IMR-90 (cell line): ENCODE data around the gene ARX. TPM values are rescaled to one million over a fixed set of nuclear protein-coding genes. Genes with fewer than 3 reads are reported as not detected.

ENCODE experiments used
- ATAC-seq: fragments of 200-7000 bp; cut with Tn5 transposase; 2 replicates; pipeline ENCODE4 v1.9.1; 2020; ENCODE audit warnings: low read depth, mild to moderate bottlenecking, moderate library complexity
- BruUV-seq: library from RNA; stranded (reverse); fragments of 400-500 nt; replicated peaks from 2 replicates; lab custom pipeline; 2021; lab: Mats Ljungman, UMichigan
- CTCF ChIA-PET: fragments of 300-600 bp; formaldehyde crosslinking; extraction: SDS; loops from one replicate; lab custom pipeline; 2021; ENCODE audit warnings: antibody characterized with exemption; lab: Yijun Ruan, JAX
- POLR2A ChIA-PET: fragments of 300-600 bp; sonication (Branson Sonifier 250); formaldehyde crosslinking; loops from one replicate; lab custom pipeline; 2022; ENCODE audit warnings: antibody characterized with exemption; ENCODE audit not compliant: unreplicated experiment; lab: Charles Lee
- DNase-seq: peaks from one replicate; pipeline ENCODE4 v3.0.0; 2013
- H2AFZ ChIP-seq: replicated peaks from 2 replicates; pipeline ENCODE3; 2013; ENCODE audit warnings: low read length, mild to moderate bottlenecking; ENCODE audit not compliant: poor library complexity
- H2AK5ac ChIP-seq: 2 replicates; pipeline ENCODE4 v1.6.1; 2013; ENCODE audit warnings: low read depth, low read length, inconsistent platforms
- H2AK9ac ChIP-seq: replicated peaks from 2 replicates; pipeline ENCODE3; 2013; ENCODE audit warnings: mild to moderate bottlenecking, low read depth, low read length, moderate library complexity; ENCODE audit not compliant: poor library complexity
- H2BK120ac ChIP-seq: 2 replicates; pipeline ENCODE4 v1.6.1; 2013; ENCODE audit warnings: low read depth, low read length, inconsistent platforms
- H2BK15ac ChIP-seq: 3 replicates; pipeline ENCODE4 v1.6.1; 2013; ENCODE audit warnings: low read depth, low read length, inconsistent platforms
- H2BK20ac ChIP-seq: 2 replicates; pipeline ENCODE4 v1.6.1; 2013; ENCODE audit warnings: low read depth, mild to moderate bottlenecking, inconsistent platforms, low read length, moderate library complexity
- H2BK5ac ChIP-seq: 2 replicates; pipeline ENCODE4 v1.6.1; 2013; ENCODE audit warnings: mild to moderate bottlenecking, low read depth, low read length, inconsistent platforms; ENCODE audit not compliant: poor library complexity, severe bottlenecking
- H3K14ac ChIP-seq: replicated peaks from 2 replicates; pipeline ENCODE4 v1.6.1; 2013; ENCODE audit warnings: low read depth, low read length, inconsistent platforms
- H3K18ac ChIP-seq: 2 replicates; pipeline ENCODE4 v1.6.1; 2013; ENCODE audit warnings: low read depth, low read length, control low read depth
- H3K23ac ChIP-seq: 2 replicates; pipeline ENCODE4 v1.6.1; 2013; ENCODE audit warnings: low read depth, low read length, inconsistent platforms
- H3K27ac ChIP-seq: 2 replicates; pipeline ENCODE4 v1.5.1; 2013; ENCODE audit warnings: mild to moderate bottlenecking, control low read depth, low read length; ENCODE audit not compliant: insufficient read depth
- H3K27me3 ChIP-seq: 2 replicates; pipeline ENCODE4 v1.6.1; 2013; ENCODE audit warnings: low read length; ENCODE audit not compliant: control insufficient read depth, insufficient read depth
- H3K36me3 ChIP-seq: 2 replicates; pipeline ENCODE4 v1.6.1; 2013; ENCODE audit warnings: low read length, mixed read lengths; ENCODE audit not compliant: control insufficient read depth, insufficient read depth
- H3K4ac ChIP-seq: 2 replicates; pipeline ENCODE4 v1.6.1; 2013; ENCODE audit warnings: low read depth, low read length, inconsistent platforms
- H3K4me1 ChIP-seq: 2 replicates; pipeline ENCODE4 v1.6.1; 2013; ENCODE audit warnings: low read length, mixed read lengths; ENCODE audit not compliant: control insufficient read depth, insufficient read depth
- H3K4me2 ChIP-seq: 2 replicates; pipeline ENCODE4 v1.6.1; 2013; ENCODE audit warnings: low read depth, mild to moderate bottlenecking, control low read depth, low read length, moderate library complexity
- H3K4me3 ChIP-seq: 2 replicates; pipeline ENCODE4 v1.5.1; 2013; ENCODE audit warnings: low read depth, mild to moderate bottlenecking, control low read depth, low read length, moderate library complexity; ENCODE audit not compliant: insufficient read depth
- H3K56ac ChIP-seq: 2 replicates; pipeline ENCODE4 v1.6.1; 2013; ENCODE audit warnings: low read length, inconsistent platforms; ENCODE audit not compliant: insufficient read depth; ENCODE audit errors: extremely low read depth
- H3K79me1 ChIP-seq, 2 experiments: 2 replicates each; pipeline ENCODE4 v1.6.1; 2013; ENCODE audit warnings: low read length in 2 of 2, inconsistent platforms in 1 of 2, low read depth in 1 of 2
- H3K9ac ChIP-seq: 2 replicates; pipeline ENCODE4 v1.6.1; 2013; ENCODE audit warnings: low read depth, low read length, control low read depth
- H3K9me1 ChIP-seq: 2 replicates; pipeline ENCODE4 v1.6.1; 2013; ENCODE audit warnings: low read length, inconsistent platforms; ENCODE audit not compliant: insufficient read depth
- H3K9me3 ChIP-seq: 2 replicates; pipeline ENCODE4 v1.6.1; 2013; ENCODE audit warnings: low read length; ENCODE audit not compliant: control insufficient read depth, insufficient read depth
- H4K20me1 ChIP-seq: 2 replicates; pipeline ENCODE4 v1.6.1; 2013; ENCODE audit warnings: low read length, inconsistent platforms; ENCODE audit not compliant: insufficient read depth
- H4K5ac ChIP-seq: 2 replicates; pipeline ENCODE4 v1.6.1; 2013; ENCODE audit warnings: mild to moderate bottlenecking, low read depth, low read length, control low read depth
- H4K8ac ChIP-seq, 2 experiments: 2 replicates each; pipeline ENCODE4 v1.6.1; 2013; ENCODE audit warnings: low read depth in 2 of 2, low read length in 2 of 2, control low read depth in 1 of 2, inconsistent platforms in 1 of 2
- H4K91ac ChIP-seq: 2 replicates; pipeline ENCODE4 v1.6.1; 2013; ENCODE audit warnings: low read depth, low read length, inconsistent platforms; ENCODE audit not compliant: insufficient read depth
- BHLHE40 ChIP-seq: fragments of 150-350 bp; IDR thresholded peaks from 2 replicates; pipeline ENCODE4 v1.6.1; 2016; ENCODE audit warnings: mild to moderate bottlenecking, low read depth, low read length
- CHD1 ChIP-seq: IDR thresholded peaks from 2 replicates; pipeline ENCODE4 v1.6.1; 2012; ENCODE audit warnings: low read depth, low read length, improper control_type of control experiment
- MAFK ChIP-seq: IDR thresholded peaks from 2 replicates; pipeline ENCODE4 v1.6.1; 2012; ENCODE audit warnings: low read depth, low read length, improper control_type of control experiment
- MAZ ChIP-seq: IDR thresholded peaks from 2 replicates; pipeline ENCODE4 v1.6.1; 2012; ENCODE audit warnings: low read depth, mild to moderate bottlenecking, low read length, improper control_type of control experiment, moderate library complexity, borderline replicate concordance
- MXI1 ChIP-seq: IDR thresholded peaks from 2 replicates; pipeline ENCODE4 v1.6.1; 2012; ENCODE audit warnings: low read depth, mild to moderate bottlenecking, low read length, moderate library complexity, borderline replicate concordance
- NFE2L2 ChIP-seq: fragments of 150-350 bp; IDR thresholded peaks from 2 replicates; pipeline ENCODE4 v1.6.1; 2016; ENCODE audit warnings: low read depth, mild to moderate bottlenecking, low read length
- POLR2A ChIP-seq: IDR thresholded peaks from 2 replicates; pipeline ENCODE4 v1.6.1; 2012; ENCODE audit warnings: mild to moderate bottlenecking, low read depth, low read length
- RAD21 ChIP-seq: IDR thresholded peaks from 2 replicates; pipeline ENCODE4 v1.6.1; 2012; ENCODE audit warnings: low read length, improper control_type of control experiment
- RCOR1 ChIP-seq: IDR thresholded peaks from 2 replicates; pipeline ENCODE4 v1.6.1; 2012; ENCODE audit warnings: mild to moderate bottlenecking, low read length, improper control_type of control experiment; ENCODE audit not compliant: insufficient replicate concordance
- SMC3 ChIP-seq: fragments of 150-350 bp; IDR thresholded peaks from 2 replicates; pipeline ENCODE4 v1.6.1; 2016; ENCODE audit warnings: low read depth, mild to moderate bottlenecking, antibody characterized with exemption, low read length, moderate library complexity
- WGBS, 2 experiments: methylation state at CpG; one replicate each; pipeline versions ENCODE4 v1.1.5 to v1.1.7; 2013; ENCODE audit warnings: missing lambda C conversion rate in 2 of 2; ENCODE audit not compliant: insufficient read length in 1 of 2; ENCODE audit errors: extremely low coverage in 2 of 2; 5-methylcytosine and 5-hydroxymethylcytosine counted together
- dilution Hi-C: fragments of 300-500 bp; cut with HindIII; formaldehyde crosslinking; loops from one replicate; pipeline ENCODE4 v1.14.3; 2018; ENCODE audit warnings: low sequenced_read_pairs; ENCODE audit not compliant: unreplicated experiment
- in situ Hi-C: fragments of 300-500 bp; cut with MboI; formaldehyde crosslinking; loops from 3 replicates; pipeline ENCODE4 v1.14.3; 2019; ENCODE audit warnings: low sequenced_read_pairs, inconsistent platforms, mixed read lengths
- intact Hi-C: fragments of 100-400 bp; cut with micrococcal nuclease; formaldehyde crosslinking; loops from 2 replicates; pipeline ENCODE4 v1.10.0; 2022
- polyA plus RNA-seq, 3 experiments: library from polyadenylated mRNA; depleted of rRNA; stranded (reverse); fragments of >200 nt; gene quantifications; 2 replicates each; pipeline ENCODE4 v1.2.3, GENCODE V29; 2012; ENCODE audit warnings: low replicate concordance in 1 of 3
- total RNA-seq: library from RNA; depleted of rRNA; stranded (reverse); fragments of >200 nt; gene quantifications from 2 replicates; pipeline ENCODE4 v1.2.3, GENCODE V29; 2012
- TF ChIP-seq, protein P1 (sequence below): conservative IDR thresholded peaks from 2 replicates; pipeline ENCODE4 v1.5.1; 2012; ENCODE audit warnings: mild to moderate bottlenecking, low read depth, low read length, improper control_type of control experiment
- TF ChIP-seq, protein P2 (sequence below): fragments of 150-350 bp; IDR thresholded peaks from 2 replicates; pipeline ENCODE4 v1.6.1; 2016; ENCODE audit warnings: low read depth, mild to moderate bottlenecking, low read length, moderate library complexity, borderline replicate concordance
- TF ChIP-seq, protein P3 (sequence below): fragments of 150-350 bp; IDR thresholded peaks from 2 replicates; pipeline ENCODE4 v1.6.1; 2017; ENCODE audit warnings: mild to moderate bottlenecking, antibody characterized with exemption, low read length, low read depth

Gene ARX
- total and polyA plus RNA-seq, 2 of the 4 experiments (the other 2 are of a cell fraction): not detected

DNA sequence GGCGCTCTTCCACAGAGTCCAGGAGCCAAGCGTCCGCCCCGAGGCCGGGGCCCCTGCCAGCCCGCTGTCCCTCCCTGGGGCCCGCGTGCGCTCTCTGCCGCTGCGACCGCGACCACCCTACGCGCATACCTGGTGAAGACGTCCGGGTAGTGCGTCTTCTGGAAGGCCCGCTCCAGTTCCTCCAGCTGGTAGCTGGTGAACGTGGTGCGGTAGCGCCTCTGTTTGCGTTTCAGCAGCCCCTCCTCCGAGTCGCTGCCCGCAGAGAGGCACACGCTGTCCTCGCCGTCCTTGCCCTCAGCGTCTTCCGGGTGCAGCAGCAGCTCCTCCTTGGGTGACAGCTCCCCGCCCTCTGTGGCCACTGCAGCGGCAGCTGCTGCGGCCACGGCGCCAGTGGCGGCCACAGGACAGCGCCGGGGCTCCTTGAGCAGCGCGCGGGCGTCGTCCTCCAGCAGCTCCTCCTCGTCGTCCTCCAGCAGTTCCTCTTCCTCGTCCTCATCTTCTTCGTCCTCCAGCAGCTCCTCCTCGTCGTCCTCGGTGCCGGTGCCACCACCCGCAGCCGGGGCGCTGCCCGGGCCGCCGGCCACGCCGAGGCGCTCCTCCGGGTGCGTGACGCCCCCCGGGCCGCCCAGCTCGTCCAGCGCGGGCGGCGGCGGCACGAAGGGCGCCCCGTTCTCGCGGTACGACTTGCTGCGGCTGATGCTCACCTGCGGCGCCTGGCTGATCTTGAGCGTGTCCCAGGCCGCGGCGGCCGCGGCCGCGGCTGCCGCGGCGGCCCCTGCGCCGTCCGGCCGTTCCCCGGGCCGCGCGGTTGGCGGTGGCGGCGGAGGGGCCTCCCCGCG, 2.8 kb downstream of the ARX start (continued):
- TF ChIP-seq NFE2L2: no peak

DNA sequence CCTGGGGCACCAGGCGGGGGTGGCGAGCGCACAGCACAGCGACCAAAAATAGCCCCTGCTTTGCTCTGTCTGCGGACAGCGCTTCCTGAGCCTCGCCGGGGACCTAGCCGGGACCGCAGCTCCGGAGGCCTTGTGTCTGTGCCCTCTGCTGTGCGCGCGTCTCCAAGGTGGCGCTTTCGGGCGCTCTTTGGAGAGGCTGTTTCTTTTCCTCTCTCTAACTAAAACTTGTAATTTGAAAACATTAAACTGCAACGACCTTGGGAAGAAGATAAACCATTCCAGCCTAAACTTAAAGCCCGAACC, 3.4 kb downstream of the ARX start:
- H3K36me3 ChIP-seq: no peaks in the 10 kb centered on the region
- no peak overlapping the region for H2BK15ac ChIP-seq
- intact Hi-C loops (no loop called here), dilution Hi-C loops (no loop called here), in situ Hi-C loops (no loop called here)
- H4K5ac ChIP-seq: no peak overlapping the region
- H3K14ac ChIP-seq: no peak overlapping the region
- no peak overlapping the region for H3K4me3 ChIP-seq
- H3K27ac ChIP-seq: no peak overlapping the region
- no peak for DNase-seq
- peaks cover 20% of the 10 kb centered on the region for H3K9me3 ChIP-seq
- H3K9ac ChIP-seq: no peak overlapping the region
- no peak overlapping the region for H2AK9ac ChIP-seq
- H3K4me2 ChIP-seq: no peak overlapping the region
- H4K91ac ChIP-seq: no peak overlapping the region
- no peak overlapping the region for H2AK5ac ChIP-seq
- H3K9me1 ChIP-seq: no peaks in the 10 kb centered on the region
- H3K79me1 ChIP-seq: no peaks in the 10 kb centered on the region
- ChIA-PET POLR2A (no interaction called here), CTCF (interaction anchor here (0.5 kb wide), 1 partner anchor 55 kb away, joined by 6 read pairs; no protein-coding TSS in a partner anchor)
- no peak overlapping the region for H2BK20ac ChIP-seq
- no peak overlapping the region for H2BK5ac ChIP-seq
- BruUV-seq: no TSS peak
- H2BK120ac ChIP-seq: no peak overlapping the region
- H3K4ac ChIP-seq: no peak overlapping the region
- no peaks in the 10 kb centered on the region; the same call in 1 of the 2 replicates for H3K4me1 ChIP-seq
- ATAC-seq: no peak
- no peaks in the 10 kb centered on the region; the same call in 1 of the 2 replicates for H4K20me1 ChIP-seq
- H2AFZ ChIP-seq: no peak overlapping the region
- no peak overlapping the region for H3K18ac ChIP-seq
- H3K27me3 ChIP-seq: peaks cover 85% of the 10 kb centered on the region
- H3K56ac ChIP-seq: no peak overlapping the region
- 5% methylated on average over 4 of the region's 19 CpGs; no CpG with 5 or more reads in 1 of the 2 experiments for WGBS, 2 experiments
- H3K23ac ChIP-seq: no peak overlapping the region
- no peak overlapping the region for H4K8ac ChIP-seq
- no peak for TF ChIP-seq MAFK
- TF ChIP-seq RCOR1: no peak
- TF ChIP-seq RAD21: no peak
- TF ChIP-seq, protein P1, sequence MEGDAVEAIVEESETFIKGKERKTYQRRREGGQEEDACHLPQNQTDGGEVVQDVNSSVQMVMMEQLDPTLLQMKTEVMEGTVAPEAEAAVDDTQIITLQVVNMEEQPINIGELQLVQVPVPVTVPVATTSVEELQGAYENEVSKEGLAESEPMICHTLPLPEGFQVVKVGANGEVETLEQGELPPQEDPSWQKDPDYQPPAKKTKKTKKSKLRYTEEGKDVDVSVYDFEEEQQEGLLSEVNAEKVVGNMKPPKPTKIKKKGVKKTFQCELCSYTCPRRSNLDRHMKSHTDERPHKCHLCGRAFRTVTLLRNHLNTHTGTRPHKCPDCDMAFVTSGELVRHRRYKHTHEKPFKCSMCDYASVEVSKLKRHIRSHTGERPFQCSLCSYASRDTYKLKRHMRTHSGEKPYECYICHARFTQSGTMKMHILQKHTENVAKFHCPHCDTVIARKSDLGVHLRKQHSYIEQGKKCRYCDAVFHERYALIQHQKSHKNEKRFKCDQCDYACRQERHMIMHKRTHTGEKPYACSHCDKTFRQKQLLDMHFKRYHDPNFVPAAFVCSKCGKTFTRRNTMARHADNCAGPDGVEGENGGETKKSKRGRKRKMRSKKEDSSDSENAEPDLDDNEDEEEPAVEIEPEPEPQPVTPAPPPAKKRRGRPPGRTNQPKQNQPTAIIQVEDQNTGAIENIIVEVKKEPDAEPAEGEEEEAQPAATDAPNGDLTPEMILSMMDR: no peak
- TF ChIP-seq, protein P2, sequence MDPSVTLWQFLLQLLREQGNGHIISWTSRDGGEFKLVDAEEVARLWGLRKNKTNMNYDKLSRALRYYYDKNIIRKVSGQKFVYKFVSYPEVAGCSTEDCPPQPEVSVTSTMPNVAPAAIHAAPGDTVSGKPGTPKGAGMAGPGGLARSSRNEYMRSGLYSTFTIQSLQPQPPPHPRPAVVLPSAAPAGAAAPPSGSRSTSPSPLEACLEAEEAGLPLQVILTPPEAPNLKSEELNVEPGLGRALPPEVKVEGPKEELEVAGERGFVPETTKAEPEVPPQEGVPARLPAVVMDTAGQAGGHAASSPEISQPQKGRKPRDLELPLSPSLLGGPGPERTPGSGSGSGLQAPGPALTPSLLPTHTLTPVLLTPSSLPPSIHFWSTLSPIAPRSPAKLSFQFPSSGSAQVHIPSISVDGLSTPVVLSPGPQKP: no peak
- TF ChIP-seq SMC3: no peak
- no peak for TF ChIP-seq BHLHE40
- TF ChIP-seq POLR2A: no peak
- TF ChIP-seq CHD1: no peak
- no peak for TF ChIP-seq MXI1
- TF ChIP-seq, protein P3, sequence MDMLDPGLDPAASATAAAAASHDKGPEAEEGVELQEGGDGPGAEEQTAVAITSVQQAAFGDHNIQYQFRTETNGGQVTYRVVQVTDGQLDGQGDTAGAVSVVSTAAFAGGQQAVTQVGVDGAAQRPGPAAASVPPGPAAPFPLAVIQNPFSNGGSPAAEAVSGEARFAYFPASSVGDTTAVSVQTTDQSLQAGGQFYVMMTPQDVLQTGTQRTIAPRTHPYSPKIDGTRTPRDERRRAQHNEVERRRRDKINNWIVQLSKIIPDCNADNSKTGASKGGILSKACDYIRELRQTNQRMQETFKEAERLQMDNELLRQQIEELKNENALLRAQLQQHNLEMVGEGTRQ: no peak
- TF ChIP-seq MAZ: no peak
